GM18951 (cell line): ENCODE data around the gene TYRP1.
"Not testable (repeated sequence)": the region's sequence is repeated elsewhere in the genome, so short reads cannot be mapped to it uniquely, and the experiment has no call there.

Source experiments
- POLR2A ChIP-seq: IDR thresholded peaks from 4 replicates; pipeline ENCODE4 v1.6.1; 2011; ENCODE audit warnings: mild to moderate bottlenecking; ENCODE audit not compliant: insufficient read length, insufficient read depth; ENCODE audit errors: extremely low read depth
- in situ Hi-C: fragments of 300-500 bp; cut with MboI; formaldehyde crosslinking; loops from one replicate; pipeline ENCODE4 v1.12.0; 2022; ENCODE audit warnings: low sequenced_read_pairs, mixed read lengths, inconsistent platforms; ENCODE audit not compliant: unreplicated experiment

The TYRP1 gene, protein sequence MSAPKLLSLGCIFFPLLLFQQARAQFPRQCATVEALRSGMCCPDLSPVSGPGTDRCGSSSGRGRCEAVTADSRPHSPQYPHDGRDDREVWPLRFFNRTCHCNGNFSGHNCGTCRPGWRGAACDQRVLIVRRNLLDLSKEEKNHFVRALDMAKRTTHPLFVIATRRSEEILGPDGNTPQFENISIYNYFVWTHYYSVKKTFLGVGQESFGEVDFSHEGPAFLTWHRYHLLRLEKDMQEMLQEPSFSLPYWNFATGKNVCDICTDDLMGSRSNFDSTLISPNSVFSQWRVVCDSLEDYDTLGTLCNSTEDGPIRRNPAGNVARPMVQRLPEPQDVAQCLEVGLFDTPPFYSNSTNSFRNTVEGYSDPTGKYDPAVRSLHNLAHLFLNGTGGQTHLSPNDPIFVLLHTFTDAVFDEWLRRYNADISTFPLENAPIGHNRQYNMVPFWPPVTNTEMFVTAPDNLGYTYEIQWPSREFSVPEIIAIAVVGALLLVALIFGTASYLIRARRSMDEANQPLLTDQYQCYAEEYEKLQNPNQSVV

DNA sequence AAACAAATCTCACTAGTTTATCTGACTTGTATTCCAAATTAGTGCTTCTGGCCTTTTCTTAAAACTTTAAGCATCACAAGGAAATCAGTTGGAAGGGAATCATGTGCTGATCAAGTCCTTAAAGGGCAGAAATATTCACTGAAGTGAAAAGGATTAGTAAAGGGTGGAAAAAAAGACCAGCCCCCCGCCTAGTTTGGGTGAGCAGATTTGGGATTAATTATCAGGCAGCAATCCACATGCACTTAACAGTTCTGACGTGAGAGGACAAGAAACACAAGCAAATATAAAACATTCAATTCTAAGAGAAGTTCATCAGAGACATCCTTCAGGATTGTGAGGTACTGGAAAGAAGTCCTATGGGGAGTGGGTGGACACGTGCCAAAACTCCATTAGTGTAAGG, at the start of gene TYRP1:
Gene TYRP1 (plus strand): TSS at position 245 of the 400 bp plus-strand sequence. CDS start 612 bp downstream, outside the sequence.
- in situ Hi-C loops, result no loop called here
- TF ChIP-seq POLR2A, result no peak

DNA sequence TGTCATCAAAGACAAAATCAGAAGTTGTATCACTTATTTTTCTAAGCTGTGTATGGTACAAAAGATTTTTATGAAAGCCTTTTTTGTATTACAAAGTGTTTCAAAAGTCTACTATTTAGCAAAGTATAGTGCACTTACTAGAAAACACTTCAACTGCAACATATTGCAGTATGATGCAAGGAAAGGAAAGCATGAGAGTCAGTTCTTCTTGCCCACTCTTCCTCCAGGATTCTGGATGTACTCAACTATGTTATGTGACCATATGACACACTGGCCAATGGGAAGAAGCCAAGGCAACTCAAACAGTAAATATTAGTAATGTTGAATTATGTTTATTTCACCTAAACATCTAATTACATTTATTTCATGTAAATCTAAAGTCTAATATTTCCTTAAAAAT, 49.5 kb upstream of the TYRP1 start:
- no peak for TF ChIP-seq POLR2A
- in situ Hi-C loops, result no loop called here

DNA sequence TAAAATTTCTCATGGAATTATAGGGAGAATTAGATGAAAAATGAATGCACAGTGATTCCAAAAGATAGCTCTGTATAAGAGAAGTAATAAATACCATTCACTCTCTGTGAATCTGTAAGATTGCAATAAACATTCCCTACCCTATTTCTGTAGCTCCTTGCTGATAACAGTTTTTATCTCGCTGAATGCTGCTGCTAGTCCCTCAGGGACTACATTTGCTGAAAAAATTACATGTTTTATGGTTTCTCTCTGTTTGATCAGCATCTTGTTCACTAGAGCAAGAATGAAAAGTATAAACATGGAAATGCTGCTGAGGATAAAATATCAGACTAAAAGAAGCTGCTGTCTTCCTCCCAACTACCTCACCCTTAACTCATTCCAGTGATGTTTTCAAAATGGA, 44.3 kb upstream of the TYRP1 start:
- no peak for TF ChIP-seq POLR2A
- in situ Hi-C loops, result no loop called here

GRCh38 chr9:12651125-12651524, 42.1 kb upstream of the TYRP1 start:
- in situ Hi-C loops, result no loop called here
- TF ChIP-seq POLR2A, result no peak

DNA sequence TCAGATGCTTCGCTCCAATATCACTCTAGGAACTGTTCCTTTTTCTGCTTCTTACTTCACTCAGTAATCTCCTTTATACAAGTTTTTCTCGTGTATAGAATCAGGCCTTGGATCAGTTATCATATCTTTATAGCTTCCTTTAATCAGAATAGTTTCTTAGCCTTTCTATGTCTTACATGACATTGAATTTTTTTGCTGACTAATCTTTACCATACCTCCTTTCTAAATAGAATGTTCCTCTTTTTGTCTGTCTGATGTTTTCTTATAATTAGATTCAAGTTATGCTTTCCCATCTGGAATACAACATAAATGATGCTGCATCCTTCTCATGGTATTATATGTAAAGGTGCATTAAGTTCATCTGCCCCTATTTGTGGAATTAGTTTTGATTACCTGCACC, 40.2 kb upstream of the TYRP1 start:
- no peak for TF ChIP-seq POLR2A
- in situ Hi-C loops, result no loop called here

DNA sequence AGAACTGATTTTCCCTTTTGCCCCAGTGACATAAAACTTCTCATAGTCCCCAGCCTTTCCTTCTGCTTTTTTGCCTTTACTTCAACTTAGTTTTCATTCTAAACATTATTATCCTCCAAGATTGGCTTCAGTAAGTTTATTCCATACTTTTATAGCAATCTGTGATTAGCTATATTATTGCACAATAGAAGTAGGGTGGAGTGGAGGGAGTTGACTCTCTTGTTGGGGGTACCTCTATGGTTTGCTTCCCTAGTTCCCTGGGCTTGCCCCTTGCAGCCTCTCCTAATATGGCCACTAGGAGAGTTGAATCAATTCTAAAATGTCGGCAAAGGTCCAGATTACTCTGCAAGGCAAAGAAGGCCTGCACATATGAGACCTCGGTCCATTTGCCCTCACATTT, 36.4 kb upstream of the TYRP1 start:
- in situ Hi-C loops, result no loop called here
- no peak for TF ChIP-seq POLR2A

DNA sequence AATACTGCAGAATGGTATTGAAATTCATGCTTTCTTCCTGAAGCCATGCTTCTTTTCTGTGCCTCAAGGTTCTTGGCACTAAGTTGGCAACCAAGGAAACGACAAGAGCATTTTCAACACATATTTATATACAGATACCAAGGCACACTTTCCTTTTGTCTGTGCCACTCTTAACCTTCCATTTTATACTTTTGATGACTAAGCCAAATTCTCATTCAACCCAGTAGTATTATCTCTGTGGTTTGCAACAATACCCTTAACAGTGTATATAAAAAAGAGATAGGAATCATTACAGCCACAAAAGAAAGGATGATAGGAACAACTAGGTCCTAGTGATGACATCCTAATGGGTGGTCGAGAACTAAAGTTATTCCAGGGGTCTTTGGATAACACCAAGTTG, 36.0 kb upstream of the TYRP1 start:
- no peak for TF ChIP-seq POLR2A
- in situ Hi-C loops, result no loop called here

GRCh38 chr9:12657998-12658397, 35.2 kb upstream of the TYRP1 start:
- in situ Hi-C loops, result no loop called here
- no peak for TF ChIP-seq POLR2A

DNA sequence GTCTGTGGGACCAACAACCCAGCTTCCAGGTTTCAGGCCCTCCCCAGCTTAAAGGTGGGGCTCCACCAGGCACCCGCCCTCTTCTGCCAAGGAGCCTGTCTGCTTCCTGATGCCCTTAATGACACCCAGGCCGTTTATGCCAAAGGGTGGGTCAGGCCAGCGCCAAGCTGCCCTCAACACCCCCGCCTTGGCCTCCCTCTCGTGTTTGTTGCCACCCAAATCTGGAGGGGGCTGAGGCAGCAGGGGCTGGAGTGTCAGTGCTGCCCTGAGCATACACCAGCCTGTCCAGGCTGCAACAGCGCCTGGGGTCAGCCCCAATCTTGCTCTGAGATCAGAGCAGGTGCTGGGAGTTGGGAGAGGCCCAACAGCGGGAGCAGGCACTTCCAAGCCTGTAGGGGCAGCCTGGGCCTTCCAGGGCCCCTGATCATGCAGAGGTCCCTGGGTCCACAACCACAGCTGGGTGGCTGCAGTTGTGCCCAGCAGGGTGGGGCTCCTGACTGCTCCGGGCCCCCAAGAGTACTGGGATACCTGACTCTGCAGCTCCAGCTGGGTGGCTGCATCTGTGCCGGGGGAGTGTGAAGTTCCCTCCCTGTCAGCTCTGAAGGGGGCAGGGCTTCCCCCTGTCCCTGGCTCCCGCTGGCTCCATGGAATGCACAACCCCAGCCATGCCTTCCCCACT, 34.5 kb upstream of the TYRP1 start:
- in situ Hi-C loops, result no loop called here
- no peak for TF ChIP-seq POLR2A

DNA sequence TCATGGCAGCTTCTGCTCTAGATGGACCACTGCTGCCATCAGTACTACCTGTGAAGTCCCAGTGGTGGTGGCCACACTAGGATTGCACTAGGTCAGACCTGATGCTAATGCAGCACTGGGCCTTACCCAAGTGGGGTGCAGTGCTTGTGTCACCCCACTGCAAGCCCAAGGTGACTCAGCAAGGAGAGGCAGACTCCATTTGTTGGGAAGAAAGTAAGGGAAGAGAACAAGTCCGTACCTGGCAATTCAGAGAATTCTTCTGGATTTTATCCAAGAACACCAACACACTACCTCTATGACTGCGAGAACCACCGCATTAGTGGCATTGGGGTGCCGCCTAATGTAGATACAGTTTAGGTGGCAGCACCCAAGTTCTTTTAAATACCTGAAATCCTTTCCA, 34.0 kb upstream of the TYRP1 start:
- no peak for TF ChIP-seq POLR2A
- in situ Hi-C loops, result no loop called here

- TF ChIP-seq POLR2A, result no peak
- in situ Hi-C loops, result no loop called here
Measured at GRCh38 chr9:12666813-12667212, 26.4 kb upstream of the TYRP1 start.

GRCh38 chr9:12667892-12668291, 25.3 kb upstream of the TYRP1 start:
- in situ Hi-C loops, result no loop called here
- TF ChIP-seq POLR2A, result no peak

DNA sequence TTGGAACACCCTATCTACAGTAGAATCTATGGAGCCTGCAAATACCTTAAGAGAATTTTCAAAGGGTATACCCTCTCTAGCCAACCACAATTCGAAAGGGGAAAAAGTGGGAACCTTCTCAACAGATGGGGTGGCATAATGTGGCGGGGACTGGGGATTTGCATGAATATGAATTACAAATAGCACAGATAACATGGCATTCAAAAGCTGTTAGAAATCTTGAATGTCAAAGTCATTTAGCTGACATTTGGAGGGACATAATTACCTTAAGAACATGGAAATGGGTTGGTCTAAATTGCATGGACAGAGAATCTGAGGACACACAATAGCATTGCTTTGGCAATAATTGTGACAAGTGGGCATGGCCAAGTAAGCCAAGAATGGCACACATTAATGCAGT, 23.2 kb upstream of the TYRP1 start:
- in situ Hi-C loops, result no loop called here
- TF ChIP-seq POLR2A, result no peak

DNA sequence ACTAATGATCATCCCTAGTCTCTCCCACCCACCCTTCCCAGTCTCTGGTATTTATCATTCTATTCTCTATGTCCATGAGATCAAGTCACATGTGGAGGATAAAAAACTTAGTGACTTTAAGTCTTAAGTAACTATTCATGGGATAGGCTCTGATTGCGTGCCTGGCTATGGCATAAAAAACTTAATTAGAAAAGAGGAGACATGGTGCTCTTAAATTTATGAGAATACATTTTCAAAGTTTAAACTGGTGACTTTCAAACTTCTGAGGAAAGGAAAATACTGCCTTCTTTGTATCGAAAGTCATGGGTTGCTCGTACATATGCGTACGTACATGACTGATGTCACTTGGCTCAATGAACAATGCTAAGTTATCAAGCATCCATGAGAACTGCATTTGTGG, 18.2 kb upstream of the TYRP1 start:
- TF ChIP-seq POLR2A, result no peak
- in situ Hi-C loops, result no loop called here

DNA sequence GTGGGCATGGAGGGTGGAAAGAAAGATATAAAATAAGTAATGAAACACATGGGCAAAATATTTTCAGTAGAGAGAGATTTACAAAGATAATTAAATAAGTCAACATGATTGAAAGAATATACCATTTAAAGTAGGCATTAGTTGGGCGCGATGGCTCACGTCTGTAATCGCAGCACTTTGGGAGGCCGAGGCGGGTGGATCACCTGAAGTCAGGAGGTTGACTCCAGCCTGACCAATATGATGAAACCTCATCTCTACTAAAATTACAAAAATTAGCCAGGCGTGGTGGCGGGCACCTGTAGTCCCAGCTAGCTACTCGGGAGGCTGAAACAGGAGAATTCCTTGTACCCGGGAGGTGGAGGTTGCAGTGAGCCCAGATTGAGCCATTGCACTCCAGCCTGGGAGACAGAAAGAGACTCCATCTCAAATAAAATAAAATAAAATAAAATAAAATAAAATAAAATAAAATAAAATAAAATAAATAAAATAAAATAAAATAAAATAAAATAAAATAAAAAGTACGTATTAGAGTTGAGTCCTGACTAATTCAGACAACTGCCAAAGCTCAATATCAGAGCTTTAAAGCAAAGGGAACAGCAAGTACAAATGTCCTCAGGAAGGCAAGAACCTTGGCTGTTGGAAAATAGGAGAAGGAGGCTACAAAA, 15.6 kb upstream of the TYRP1 start:
- in situ Hi-C loops, result not testable (repeated sequence)
